Keratinocyte (primary cell): ENCODE measurements around the gene DSCAM. TPM values are rescaled to one million over a fixed set of nuclear protein-coding genes. Genes with fewer than 3 reads are reported as not detected.

ENCODE experiments used
- DNase-seq: peaks from one replicate; pipeline ENCODE4 v3.0.0-alpha.2; 2011; ENCODE audit warnings: low read depth, missing footprints, low spot score
- FAIRE-seq: peaks from 2 replicates; lab custom pipeline; 2011; peaks lifted over from hg19 to GRCh38; lab: Jason Lieb, UNC
- H2AFZ ChIP-seq: 2 replicates; pipeline ENCODE4 v1.6.0; 2012; ENCODE audit warnings: low read length, control low read depth, inconsistent platforms; ENCODE audit not compliant: control insufficient read depth
- H3K27ac ChIP-seq: 2 replicates; pipeline ENCODE4 v1.5.1; 2011; ENCODE audit warnings: low read length; ENCODE audit not compliant: control insufficient read depth, insufficient read depth
- H3K27me3 ChIP-seq: 3 replicates; pipeline ENCODE4 v1.6.0; 2011; ENCODE audit warnings: low read length; ENCODE audit not compliant: control insufficient read depth, insufficient read depth; ENCODE audit errors: extremely low read depth
- H3K36me3 ChIP-seq, 2 experiments: 2 replicates in 1 of 2; 3 replicates in 1 of 2; pipeline ENCODE4 v1.5.1; 2011; ENCODE audit warnings: low read length in 2 of 2, mild to moderate bottlenecking in 1 of 2; ENCODE audit not compliant: control insufficient read depth in 2 of 2, insufficient read depth in 2 of 2; ENCODE audit errors: extremely low read depth in 1 of 2
- H3K4me1 ChIP-seq: 3 replicates; pipeline ENCODE4 v1.5.1; 2011; ENCODE audit warnings: low read length; ENCODE audit not compliant: control insufficient read depth, insufficient read depth; ENCODE audit errors: extremely low read depth
- H3K4me2 ChIP-seq: 3 replicates; pipeline ENCODE4 v1.6.0; 2011; ENCODE audit warnings: low read depth, low read length; ENCODE audit not compliant: control insufficient read depth, insufficient read depth; ENCODE audit errors: extremely low read depth
- H3K4me3 ChIP-seq, 3 experiments: fragments of 200-600 bp in 1 of 3; sonication (generic) in 1 of 3; 2 replicates in 2 of 3; 3 replicates in 1 of 3; pipeline ENCODE4 v1.5.1; 2011 to 2016; ENCODE audit warnings: low read length in 3 of 3, mild to moderate bottlenecking in 3 of 3, control low read depth in 2 of 3, inconsistent platforms in 1 of 3, low read depth in 1 of 3, mixed read lengths in 1 of 3, mixed run types in 1 of 3, moderate library complexity in 1 of 3; ENCODE audit not compliant: control insufficient read depth in 2 of 3, insufficient read depth in 2 of 3; ENCODE audit errors: extremely low read depth in 1 of 3
- H3K79me2 ChIP-seq: 2 replicates; pipeline ENCODE4 v1.6.0; 2012; ENCODE audit warnings: low read length; ENCODE audit not compliant: control insufficient read depth, insufficient read depth
- H3K9ac ChIP-seq: 3 replicates; pipeline ENCODE4 v1.6.0; 2011; ENCODE audit warnings: low read length; ENCODE audit not compliant: control insufficient read depth, insufficient read depth; ENCODE audit errors: extremely low read depth
- H3K9me1 ChIP-seq: 3 replicates; pipeline ENCODE4 v1.6.0; 2011; ENCODE audit warnings: low read length; ENCODE audit not compliant: control insufficient read depth, insufficient read depth; ENCODE audit errors: extremely low read depth
- H3K9me3 ChIP-seq: 2 replicates; pipeline ENCODE4 v1.5.1; 2012; ENCODE audit warnings: low read depth, low read length; ENCODE audit not compliant: control insufficient read depth
- H4K20me1 ChIP-seq: 3 replicates; pipeline ENCODE4 v1.6.0; 2011; ENCODE audit warnings: low read length; ENCODE audit not compliant: control insufficient read depth, insufficient read depth; ENCODE audit errors: extremely low read depth
- EZH2 ChIP-seq: IDR thresholded peaks from one replicate; pipeline ENCODE4 v1.6.1; 2012; ENCODE audit warnings: inconsistent platforms, mild to moderate bottlenecking, low read length, moderate library complexity
- dilution Hi-C: fragments of 300-500 bp; cut with MboI; formaldehyde crosslinking; loops from one replicate; pipeline ENCODE4 v1.7.0; 2020; ENCODE audit warnings: low sequenced_read_pairs; ENCODE audit not compliant: extremely low pct_ligation_motif_present
- polyA plus RNA-seq, 5 experiments: library from polyadenylated mRNA; depleted of rRNA in 3 of 5; stranded (reverse) in 3 of 5; stranded (forward) in 1 of 5; unstranded in 1 of 5; fragments of >200 nt; gene quantifications; 1 replicate in 1 of 5; 2 replicates in 3 of 5; 3 replicates in 1 of 5; pipeline versions ENCODE4 v1.2.1 to v1.2.3, GENCODE V29; 2011 to 2012; ENCODE audit warnings: missing spikeins in 2 of 5, low read depth in 1 of 5, low replicate concordance in 1 of 5
- TF ChIP-seq, protein P1 (sequence below), 3 experiments: IDR thresholded peaks in 1 of 3; conservative IDR thresholded peaks in 1 of 3; optimal IDR thresholded peaks in 1 of 3; 2 replicates in 2 of 3; 3 replicates in 1 of 3; pipeline versions ENCODE3 to v1.5.1; 2011; ENCODE audit warnings: low read length in 3 of 3, mild to moderate bottlenecking in 3 of 3, moderate library complexity in 2 of 3, control low read depth in 1 of 3, inconsistent platforms in 1 of 3; ENCODE audit not compliant: insufficient read depth in 2 of 3; ENCODE audit errors: extremely low read depth in 1 of 3

Gene DSCAM
- polyA plus RNA-seq, 1 donor (not counting 4 experiments of a cell fraction or from before 2014, with no cell fraction given) = 2.1 TPM

- dilution Hi-C loops = no loop called here
- peak overlapping the region; percentile 6 for H2AFZ ChIP-seq
- peak overlapping the region; percentile 89 for H3K4me2 ChIP-seq
- TF ChIP-seq EZH2 = no peak
- TF ChIP-seq, protein P1, sequence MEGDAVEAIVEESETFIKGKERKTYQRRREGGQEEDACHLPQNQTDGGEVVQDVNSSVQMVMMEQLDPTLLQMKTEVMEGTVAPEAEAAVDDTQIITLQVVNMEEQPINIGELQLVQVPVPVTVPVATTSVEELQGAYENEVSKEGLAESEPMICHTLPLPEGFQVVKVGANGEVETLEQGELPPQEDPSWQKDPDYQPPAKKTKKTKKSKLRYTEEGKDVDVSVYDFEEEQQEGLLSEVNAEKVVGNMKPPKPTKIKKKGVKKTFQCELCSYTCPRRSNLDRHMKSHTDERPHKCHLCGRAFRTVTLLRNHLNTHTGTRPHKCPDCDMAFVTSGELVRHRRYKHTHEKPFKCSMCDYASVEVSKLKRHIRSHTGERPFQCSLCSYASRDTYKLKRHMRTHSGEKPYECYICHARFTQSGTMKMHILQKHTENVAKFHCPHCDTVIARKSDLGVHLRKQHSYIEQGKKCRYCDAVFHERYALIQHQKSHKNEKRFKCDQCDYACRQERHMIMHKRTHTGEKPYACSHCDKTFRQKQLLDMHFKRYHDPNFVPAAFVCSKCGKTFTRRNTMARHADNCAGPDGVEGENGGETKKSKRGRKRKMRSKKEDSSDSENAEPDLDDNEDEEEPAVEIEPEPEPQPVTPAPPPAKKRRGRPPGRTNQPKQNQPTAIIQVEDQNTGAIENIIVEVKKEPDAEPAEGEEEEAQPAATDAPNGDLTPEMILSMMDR (optimal IDR thresholded peaks at IDR 0.05 in 1 of 3, IDR thresholded peaks at IDR 0.05 in 1 of 3, conservative IDR thresholded peaks at IDR 0.05 in 1 of 3; ENCODE audit: extremely low read depth in 1 of 3, insufficient read depth in 2 of 3, low read length in 3 of 3) = no peak
- H3K27ac ChIP-seq = peak overlapping the region; percentile 90
- FAIRE-seq (peak; percentile 97), DNase-seq (peak; percentile 17)
- H4K20me1 ChIP-seq = no peaks in the 10 kb centered on the region
- no peaks in the 10 kb centered on the region for H3K9me1 ChIP-seq
- peak overlapping the region; percentile 23 to 78 (median 74) for H3K4me3 ChIP-seq
- H3K9me3 ChIP-seq = no peaks in the 10 kb centered on the region
- no peaks in the 10 kb centered on the region for H3K36me3 ChIP-seq
- peaks cover 50% of the 10 kb centered on the region for H3K4me1 ChIP-seq
- H3K27me3 ChIP-seq = no peaks in the 10 kb centered on the region
- peaks cover 22% of the 10 kb centered on the region for H3K79me2 ChIP-seq
- H3K9ac ChIP-seq = peak overlapping the region; percentile 72
These were observed 2.0 kb downstream of the DSCAM start for GRCh38 chr21:40844935-40845334.

- no peak for TF ChIP-seq EZH2
- TF ChIP-seq, protein P1 (optimal IDR thresholded peaks at IDR 0.05 in 1 of 3, IDR thresholded peaks at IDR 0.05 in 1 of 3, conservative IDR thresholded peaks at IDR 0.05 in 1 of 3; ENCODE audit: extremely low read depth in 1 of 3, insufficient read depth in 2 of 3, low read length in 3 of 3) = peak in 1 of 3 experiments; percentile 1
- Histone ChIP-seq H3K36me3 (no peaks in the 10 kb centered on the region), H3K27ac (no peak overlapping the region), H3K9me1 (no peaks in the 10 kb centered on the region), H2AFZ (no peak overlapping the region), H3K79me2 (peaks cover 22% of the 10 kb centered on the region), H3K4me1 (peaks cover 55% of the 10 kb centered on the region), H4K20me1 (no peaks in the 10 kb centered on the region), H3K4me2 (peak overlapping the region; percentile 75), H3K4me3 (no peak overlapping the region), H3K9me3 (no peaks in the 10 kb centered on the region), H3K27me3 (no peaks in the 10 kb centered on the region), H3K9ac (no peak overlapping the region)
- no peak for FAIRE-seq
- dilution Hi-C loops = no loop called here
- DNase-seq = no peak
These were observed 4.8 kb downstream of the DSCAM start for GRCh38 chr21:40842197-40842552.
